HepG2 (cell line): ENCODE measurements around the gene FAM83E. TPM values are rescaled to one million over a fixed set of nuclear protein-coding genes. Genes with fewer than 3 reads are reported as not detected.

Experiments used
- BHLHE40 ChIP-seq: IDR thresholded peaks from 2 replicates; pipeline ENCODE4 v1.6.1; 2011; ENCODE audit warnings: low read length, improper control_type of control experiment
- FOXC1 ChIP-seq: sonication (generic); formaldehyde crosslinking; IDR thresholded peaks from 2 replicates; pipeline ENCODE4 v1.8.0; 2022; ENCODE audit warnings: mild to moderate bottlenecking, missing genetic modification reagents, borderline replicate concordance
- GATAD1 ChIP-seq: IDR thresholded peaks from 2 replicates; pipeline ENCODE4 v1.6.1; 2016; ENCODE audit warnings: missing genetic modification reagents, missing compliant biosample characterization
- HNRNPUL1 ChIP-seq: fragments of 200-400 bp; formaldehyde crosslinking; IDR thresholded peaks from 2 replicates; pipeline ENCODE4 v1.6.1; 2017; ENCODE audit warnings: low read depth, mild to moderate bottlenecking, low read length, moderate library complexity
- MAFF ChIP-seq: IDR thresholded peaks from 2 replicates; pipeline ENCODE4 v1.6.1; 2011; ENCODE audit warnings: low read depth, low read length, improper control_type of control experiment
- MXD3 ChIP-seq: IDR thresholded peaks from 2 replicates; pipeline ENCODE4 v1.6.1; 2016; ENCODE audit warnings: mild to moderate bottlenecking, missing biosample characterization, missing genetic modification reagents
- NFE2L1 ChIP-seq: sonication (generic); formaldehyde crosslinking; IDR thresholded peaks from 2 replicates; pipeline ENCODE4 v1.4.0; 2020; ENCODE audit warnings: missing genetic modification reagents, mild to moderate bottlenecking, borderline replicate concordance
- RFXANK ChIP-seq: IDR thresholded peaks from 2 replicates; pipeline ENCODE4 v1.6.1; 2016
- SALL1 ChIP-seq: sonication (generic); formaldehyde crosslinking; IDR thresholded peaks from 2 replicates; pipeline ENCODE4 v1.8.0; 2022; ENCODE audit warnings: mild to moderate bottlenecking, missing genetic modification reagents
- SIX4 ChIP-seq: sonication (generic); formaldehyde crosslinking; IDR thresholded peaks from 2 replicates; pipeline ENCODE4 v1.4.0; 2020; ENCODE audit warnings: missing genetic modification reagents
- SP140L ChIP-seq: sonication (generic); formaldehyde crosslinking; IDR thresholded peaks from 2 replicates; pipeline ENCODE4 v1.4.0; 2020; ENCODE audit warnings: missing genetic modification reagents, borderline replicate concordance
- TCF7L2 ChIP-seq: IDR thresholded peaks from 2 replicates; pipeline ENCODE4 v1.6.1; 2011; ENCODE audit warnings: mild to moderate bottlenecking, low read depth, low read length, moderate library complexity
- U2AF2 ChIP-seq: fragments of 200-400 bp; formaldehyde crosslinking; IDR thresholded peaks from 2 replicates; pipeline ENCODE4 v1.6.1; 2017; ENCODE audit warnings: low read depth, mild to moderate bottlenecking, low read length
- XBP1 ChIP-seq: sonication (generic); formaldehyde crosslinking; IDR thresholded peaks from 2 replicates; pipeline ENCODE4 v1.5.0; 2020; ENCODE audit warnings: missing genetic modification reagents
- YEATS2 ChIP-seq: sonication (generic); formaldehyde crosslinking; IDR thresholded peaks from 2 replicates; pipeline ENCODE4 v1.4.0; 2020; ENCODE audit warnings: missing genetic modification reagents, borderline replicate concordance
- YY1 ChIP-seq: IDR thresholded peaks from 2 replicates; pipeline ENCODE4 v1.6.1; 2011; ENCODE audit warnings: low read length, low read depth, moderate library complexity, mild to moderate bottlenecking; ENCODE audit not compliant: insufficient read depth, insufficient replicate concordance
- ZKSCAN8 ChIP-seq: IDR thresholded peaks from 2 replicates; pipeline ENCODE4 v1.6.1; 2016; ENCODE audit warnings: borderline replicate concordance, missing genetic modification reagents, missing compliant biosample characterization
- ZNF253 ChIP-seq: sonication (generic); formaldehyde crosslinking; IDR thresholded peaks from 2 replicates; pipeline ENCODE4 v1.8.0; 2022; ENCODE audit warnings: mild to moderate bottlenecking, missing genetic modification reagents, borderline replicate concordance
- ZNF329 ChIP-seq: sonication (generic); formaldehyde crosslinking; IDR thresholded peaks from 2 replicates; pipeline ENCODE4 v1.9.0; 2021; ENCODE audit warnings: low read depth, mild to moderate bottlenecking, missing genetic modification reagents
- ZNF430 ChIP-seq: sonication (generic); formaldehyde crosslinking; IDR thresholded peaks from 2 replicates; pipeline ENCODE4 v1.9.0; 2021; ENCODE audit warnings: mild to moderate bottlenecking, missing genetic modification reagents
- ZNF451 ChIP-seq: sonication (generic); formaldehyde crosslinking; IDR thresholded peaks from 2 replicates; pipeline ENCODE4 v1.5.0; 2020; ENCODE audit warnings: mild to moderate bottlenecking, missing genetic modification reagents
- ZNF530 ChIP-seq: sonication (generic); formaldehyde crosslinking; IDR thresholded peaks from 2 replicates; pipeline ENCODE4 v1.5.0; 2020; ENCODE audit warnings: low read depth, mild to moderate bottlenecking, missing genetic modification reagents
- ZNF552 ChIP-seq: sonication (generic); formaldehyde crosslinking; IDR thresholded peaks from 2 replicates; pipeline ENCODE4 v1.9.0; 2022; ENCODE audit warnings: missing genetic modification reagents, mild to moderate bottlenecking, borderline replicate concordance
- ZNF605 ChIP-seq: sonication (generic); formaldehyde crosslinking; IDR thresholded peaks from 2 replicates; pipeline ENCODE4 v1.8.0; 2022; ENCODE audit warnings: mild to moderate bottlenecking, missing genetic modification reagents
- ZZZ3 ChIP-seq: sonication (generic); formaldehyde crosslinking; IDR thresholded peaks from 2 replicates; pipeline ENCODE4 v1.4.0; 2020; ENCODE audit warnings: missing genetic modification reagents, mild to moderate bottlenecking, borderline replicate concordance
- polyA plus RNA-seq, 8 experiments: library from polyadenylated mRNA; depleted of rRNA in 3 of 8; stranded (reverse) in 7 of 8; unstranded in 1 of 8; fragments of >200 nt; fragmentation: Illumina TruSeq in 4 of 8; extraction: Trizol in 4 of 8; gene quantifications; 2 replicates each; pipeline versions ENCODE4 v1.2.1 to v1.2.3, GENCODE V29; 2011 to 2016; ENCODE audit warnings: low read depth in 4 of 8, missing spikeins in 1 of 8, mixed read lengths in 1 of 8; ENCODE audit not compliant: insufficient read depth in 1 of 8
- total RNA-seq, 5 experiments: library from RNA; depleted of rRNA; stranded (reverse); fragments of >200 nt; fragmentation: Illumina TruSeq; extraction: Trizol; gene quantifications; 2 replicates each; pipeline ENCODE4 v1.2.3, GENCODE V29; 2016; ENCODE audit warnings: low read depth in 1 of 5
- TF ChIP-seq, protein P1 (sequence below), 2 experiments: sonication (generic) in 1 of 2; formaldehyde crosslinking in 1 of 2; IDR thresholded peaks; 2 replicates each; pipeline versions ENCODE4 v1.4.0 to v1.6.1; 2018 to 2020; ENCODE audit warnings: missing genetic modification reagents in 2 of 2, borderline replicate concordance in 1 of 2, low read depth in 1 of 2, mild to moderate bottlenecking in 1 of 2, missing biosample characterization in 1 of 2
- TF ChIP-seq, protein P2 (sequence below): IDR thresholded peaks from 2 replicates; pipeline ENCODE4 v1.6.1; 2018; ENCODE audit warnings: missing genetic modification reagents
- TF ChIP-seq, protein P3 (sequence below): sonication (generic); formaldehyde crosslinking; IDR thresholded peaks from 2 replicates; pipeline ENCODE4 v1.4.0; 2020; ENCODE audit warnings: missing genetic modification reagents

Gene FAM83E
- total and polyA plus RNA-seq, 2 of the 13 experiments (the other 11 are each of a cell fraction or from before 2014, with no cell fraction given): 0.18 to 0.60 TPM

DNA sequence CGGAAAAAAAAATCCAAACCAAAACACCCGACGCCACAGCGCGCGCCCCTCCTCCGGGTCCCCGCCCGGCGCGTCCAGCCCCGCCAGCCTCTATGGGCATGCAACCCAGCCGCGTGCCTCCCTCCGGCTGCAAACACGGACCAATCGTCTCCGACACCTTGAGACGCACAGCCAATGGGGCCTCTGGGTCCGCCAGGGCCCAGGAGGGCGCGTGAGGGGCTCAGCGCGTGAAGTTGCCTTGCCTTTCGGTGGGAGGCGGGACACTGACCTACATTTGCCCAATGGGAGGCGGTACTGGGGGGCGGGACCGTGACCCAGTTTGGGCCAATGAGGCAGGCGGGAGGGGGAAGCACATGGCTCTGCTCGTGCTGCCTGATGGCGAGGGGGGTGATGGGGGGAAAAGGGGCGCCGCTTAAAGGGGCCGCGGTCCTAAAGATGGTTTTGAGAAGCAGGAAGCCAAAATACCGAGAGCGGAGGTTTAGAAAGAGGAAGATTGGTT is 22.6 kb upstream of the FAM83E start (continued):
- TF ChIP-seq, protein P1, sequence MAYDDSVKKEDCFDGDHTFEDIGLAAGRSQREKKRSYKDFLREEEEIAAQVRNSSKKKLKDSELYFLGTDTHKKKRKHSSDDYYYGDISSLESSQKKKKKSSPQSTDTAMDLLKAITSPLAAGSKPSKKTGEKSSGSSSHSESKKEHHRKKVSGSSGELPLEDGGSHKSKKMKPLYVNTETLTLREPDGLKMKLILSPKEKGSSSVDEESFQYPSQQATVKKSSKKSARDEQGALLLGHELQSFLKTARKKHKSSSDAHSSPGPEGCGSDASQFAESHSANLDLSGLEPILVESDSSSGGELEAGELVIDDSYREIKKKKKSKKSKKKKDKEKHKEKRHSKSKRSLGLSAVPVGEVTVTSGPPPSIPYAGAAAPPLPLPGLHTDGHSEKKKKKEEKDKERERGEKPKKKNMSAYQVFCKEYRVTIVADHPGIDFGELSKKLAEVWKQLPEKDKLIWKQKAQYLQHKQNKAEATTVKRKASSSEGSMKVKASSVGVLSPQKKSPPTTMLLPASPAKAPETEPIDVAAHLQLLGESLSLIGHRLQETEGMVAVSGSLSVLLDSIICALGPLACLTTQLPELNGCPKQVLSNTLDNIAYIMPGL (CRISPR knock-in tag; IDR thresholded peaks at IDR 0.05; ENCODE audit: borderline replicate concordance in 1 of 2, low read depth in 1 of 2): peak in 1 of 2 experiments; percentile 57; a peak in 2 of 4 replicates
- TF ChIP-seq SALL1: peak; percentile 87
- TF ChIP-seq ZNF530 (CRISPR knock-in tag): no peak
- peak; percentile 19; the same call in 1 of the 2 replicates for TF ChIP-seq SIX4 (CRISPR knock-in tag)
- no peak; the same call in 1 of the 2 replicates for TF ChIP-seq ZNF451 (CRISPR knock-in tag)
- no peak; the same call in 1 of the 2 replicates for TF ChIP-seq ZZZ3 (CRISPR knock-in tag)
- TF ChIP-seq GATAD1 (CRISPR knock-in tag): peak; percentile 71; the same call in 1 of the 2 replicates
- peak; percentile 48 for TF ChIP-seq YY1
- no peak for TF ChIP-seq SP140L (CRISPR knock-in tag)
- TF ChIP-seq FOXC1 (CRISPR knock-in tag): no peak; the same call in 1 of the 2 replicates
- no peak for TF ChIP-seq ZKSCAN8 (CRISPR knock-in tag)
- TF ChIP-seq ZNF253: no peak
- TF ChIP-seq HNRNPUL1: no peak
- TF ChIP-seq U2AF2: no peak
- TF ChIP-seq YEATS2 (CRISPR knock-in tag): peak; percentile 35; the same call in 1 of the 2 replicates
- no peak for TF ChIP-seq TCF7L2
- TF ChIP-seq ZNF329 (CRISPR knock-in tag): no peak
- TF ChIP-seq, protein P2, sequence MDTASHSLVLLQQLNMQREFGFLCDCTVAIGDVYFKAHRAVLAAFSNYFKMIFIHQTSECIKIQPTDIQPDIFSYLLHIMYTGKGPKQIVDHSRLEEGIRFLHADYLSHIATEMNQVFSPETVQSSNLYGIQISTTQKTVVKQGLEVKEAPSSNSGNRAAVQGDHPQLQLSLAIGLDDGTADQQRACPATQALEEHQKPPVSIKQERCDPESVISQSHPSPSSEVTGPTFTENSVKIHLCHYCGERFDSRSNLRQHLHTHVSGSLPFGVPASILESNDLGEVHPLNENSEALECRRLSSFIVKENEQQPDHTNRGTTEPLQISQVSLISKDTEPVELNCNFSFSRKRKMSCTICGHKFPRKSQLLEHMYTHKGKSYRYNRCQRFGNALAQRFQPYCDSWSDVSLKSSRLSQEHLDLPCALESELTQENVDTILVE: 0 out of 2 replicates have a peak, but pooled peaks have one; percentile 46
- TF ChIP-seq ZNF605 (CRISPR knock-in tag): peak; percentile 94
- TF ChIP-seq ZNF552 (CRISPR knock-in tag): no peak
- peak; percentile 74; the same call in 1 of the 2 replicates for TF ChIP-seq NFE2L1 (CRISPR knock-in tag)
- TF ChIP-seq, protein P3, sequence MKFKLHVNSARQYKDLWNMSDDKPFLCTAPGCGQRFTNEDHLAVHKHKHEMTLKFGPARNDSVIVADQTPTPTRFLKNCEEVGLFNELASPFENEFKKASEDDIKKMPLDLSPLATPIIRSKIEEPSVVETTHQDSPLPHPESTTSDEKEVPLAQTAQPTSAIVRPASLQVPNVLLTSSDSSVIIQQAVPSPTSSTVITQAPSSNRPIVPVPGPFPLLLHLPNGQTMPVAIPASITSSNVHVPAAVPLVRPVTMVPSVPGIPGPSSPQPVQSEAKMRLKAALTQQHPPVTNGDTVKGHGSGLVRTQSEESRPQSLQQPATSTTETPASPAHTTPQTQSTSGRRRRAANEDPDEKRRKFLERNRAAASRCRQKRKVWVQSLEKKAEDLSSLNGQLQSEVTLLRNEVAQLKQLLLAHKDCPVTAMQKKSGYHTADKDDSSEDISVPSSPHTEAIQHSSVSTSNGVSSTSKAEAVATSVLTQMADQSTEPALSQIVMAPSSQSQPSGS (CRISPR knock-in tag): 0 out of 2 replicates have a peak, but pooled peaks have one; percentile 49
- no peak for TF ChIP-seq XBP1 (CRISPR knock-in tag)
- TF ChIP-seq BHLHE40: peak; percentile 79
- TF ChIP-seq RFXANK: peak; percentile 74
- peak; percentile 47; the same call in 1 of the 2 replicates for TF ChIP-seq MXD3
- peak; percentile 81 for TF ChIP-seq ZNF430 (CRISPR knock-in tag)
- TF ChIP-seq MAFF: no peak
